Suprapubic skin (tissue), 4 donors: ENCODE data around the gene GABARAPL2. TPM values are rescaled to one million over a fixed set of nuclear protein-coding genes. Genes with fewer than 3 reads are reported as not detected.
"Not testable (repeated sequence)": the region's sequence is repeated elsewhere in the genome, so short reads cannot be mapped to it uniquely, and the experiment has no call there.

Source experiments
- DNase-seq, 2 donors: peaks; one replicate each; pipeline ENCODE4 v3.0.0-alpha.2; 2019; ENCODE audit warnings: low spot score in 2 of 2
- H3K27ac ChIP-seq: fragments of 200-600 bp; sonication (generic); one replicate; pipeline ENCODE4 v1.5.1; 2019
- H3K27me3 ChIP-seq: fragments of 200-600 bp; sonication (generic); one replicate; pipeline ENCODE4 v1.5.1; 2019
- H3K36me3 ChIP-seq: fragments of 200-600 bp; sonication (generic); one replicate; pipeline ENCODE4 v1.5.1; 2019
- H3K4me1 ChIP-seq: fragments of 200-600 bp; sonication (generic); one replicate; pipeline ENCODE4 v1.5.1; 2019
- H3K4me3 ChIP-seq: fragments of 200-600 bp; sonication (generic); one replicate; pipeline ENCODE4 v1.5.1; 2019; ENCODE audit warnings: mild to moderate bottlenecking
- H3K9me3 ChIP-seq: fragments of 200-600 bp; sonication (generic); one replicate; pipeline ENCODE4 v1.5.1; 2019
- EP300 ChIP-seq: sonication (generic); formaldehyde crosslinking; IDR thresholded peaks from one replicate; pipeline ENCODE4 v1.6.1; 2017; ENCODE audit warnings: antibody characterized with exemption
- POLR2A ChIP-seq, 2 donors: fragments of 450-650 bp; IDR thresholded peaks; one replicate each; pipeline ENCODE4 v1.6.1; 2017; ENCODE audit warnings: antibody characterized with exemption in 2 of 2, mild to moderate bottlenecking in 2 of 2, moderate library complexity in 2 of 2
- POLR2AphosphoS5 ChIP-seq, 3 donors: sonication (generic); formaldehyde crosslinking; IDR thresholded peaks; one replicate each; pipeline ENCODE4 v1.6.1; 2017; ENCODE audit warnings: antibody characterized with exemption in 3 of 3
- WGBS: methylation state at CpG from one replicate; pipeline ENCODE4 v1.1.5; 2018; 5-methylcytosine and 5-hydroxymethylcytosine counted together
- total RNA-seq, 4 donors: library from RNA; depleted of rRNA; stranded (reverse); fragments of >200 nt; gene quantifications; one replicate each; pipeline ENCODE4 v1.1.0, GENCODE V29; 2016
- TF ChIP-seq, protein P1 (sequence below), 2 donors: fragments of 200-600 bp in 1 of 2; fragments of 450-650 bp in 1 of 2; sonication (generic) in 1 of 2; IDR thresholded peaks; one replicate each; pipeline ENCODE4 v1.5.1; 2016 to 2019; ENCODE audit warnings: antibody characterized with exemption in 2 of 2, mild to moderate bottlenecking in 1 of 2, moderate library complexity in 1 of 2

Gene GABARAPL2
- total RNA-seq, 4 donors from 2014 or later: 76.2 to 135 (median 99.6) TPM

DNA sequence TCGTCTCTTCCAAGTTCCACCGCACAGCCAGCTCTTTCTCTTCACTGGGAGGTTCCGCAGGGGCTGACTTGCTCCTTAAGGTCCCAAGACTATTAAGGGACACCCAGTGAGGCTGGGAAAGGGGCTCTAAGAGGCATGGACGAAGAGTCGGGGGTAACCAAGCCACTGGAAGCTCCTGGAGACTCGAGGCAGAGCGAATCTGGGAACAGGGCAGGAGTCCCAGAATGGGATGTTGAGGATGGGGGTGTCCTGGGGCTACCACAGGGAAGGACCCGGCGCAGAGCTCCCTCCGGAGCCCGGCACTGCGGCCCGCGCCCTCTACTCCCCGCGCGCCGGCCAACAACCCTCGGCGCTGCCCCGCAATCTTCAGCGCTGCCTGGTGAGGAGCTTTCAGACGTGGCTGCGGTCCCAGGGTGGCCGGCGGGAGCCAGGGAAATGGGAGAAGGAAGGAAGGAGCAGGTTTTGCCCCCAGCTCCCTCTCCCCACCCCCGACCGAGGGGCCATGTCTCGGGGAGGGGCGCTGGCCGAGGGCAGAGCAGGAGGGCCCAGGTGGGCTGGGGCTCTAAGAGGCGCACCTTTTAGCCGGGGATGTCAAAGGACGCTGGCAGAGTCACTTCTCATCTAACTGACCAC, 30.9 kb upstream of the GABARAPL2 start:
- 68% methylated on average over 30 of the region's 34 CpGs for WGBS
- Histone ChIP-seq H3K27me3 (no peaks in the 10 kb centered on the region), H3K9me3 (no peaks in the 10 kb centered on the region), H3K36me3 (no peaks in the 10 kb centered on the region), H3K27ac (no peak overlapping the region), H3K4me3 (no peak overlapping the region), H3K4me1 (no peaks in the 10 kb centered on the region)
- DNase-seq: no peak
- TF ChIP-seq POLR2AphosphoS5 (IDR thresholded peaks at IDR 0.05): no peak
- no peak for TF ChIP-seq EP300
- TF ChIP-seq, protein P1, sequence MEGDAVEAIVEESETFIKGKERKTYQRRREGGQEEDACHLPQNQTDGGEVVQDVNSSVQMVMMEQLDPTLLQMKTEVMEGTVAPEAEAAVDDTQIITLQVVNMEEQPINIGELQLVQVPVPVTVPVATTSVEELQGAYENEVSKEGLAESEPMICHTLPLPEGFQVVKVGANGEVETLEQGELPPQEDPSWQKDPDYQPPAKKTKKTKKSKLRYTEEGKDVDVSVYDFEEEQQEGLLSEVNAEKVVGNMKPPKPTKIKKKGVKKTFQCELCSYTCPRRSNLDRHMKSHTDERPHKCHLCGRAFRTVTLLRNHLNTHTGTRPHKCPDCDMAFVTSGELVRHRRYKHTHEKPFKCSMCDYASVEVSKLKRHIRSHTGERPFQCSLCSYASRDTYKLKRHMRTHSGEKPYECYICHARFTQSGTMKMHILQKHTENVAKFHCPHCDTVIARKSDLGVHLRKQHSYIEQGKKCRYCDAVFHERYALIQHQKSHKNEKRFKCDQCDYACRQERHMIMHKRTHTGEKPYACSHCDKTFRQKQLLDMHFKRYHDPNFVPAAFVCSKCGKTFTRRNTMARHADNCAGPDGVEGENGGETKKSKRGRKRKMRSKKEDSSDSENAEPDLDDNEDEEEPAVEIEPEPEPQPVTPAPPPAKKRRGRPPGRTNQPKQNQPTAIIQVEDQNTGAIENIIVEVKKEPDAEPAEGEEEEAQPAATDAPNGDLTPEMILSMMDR (IDR thresholded peaks at IDR 0.05): no peak
- no peak for TF ChIP-seq POLR2A (IDR thresholded peaks at IDR 0.05)

DNA sequence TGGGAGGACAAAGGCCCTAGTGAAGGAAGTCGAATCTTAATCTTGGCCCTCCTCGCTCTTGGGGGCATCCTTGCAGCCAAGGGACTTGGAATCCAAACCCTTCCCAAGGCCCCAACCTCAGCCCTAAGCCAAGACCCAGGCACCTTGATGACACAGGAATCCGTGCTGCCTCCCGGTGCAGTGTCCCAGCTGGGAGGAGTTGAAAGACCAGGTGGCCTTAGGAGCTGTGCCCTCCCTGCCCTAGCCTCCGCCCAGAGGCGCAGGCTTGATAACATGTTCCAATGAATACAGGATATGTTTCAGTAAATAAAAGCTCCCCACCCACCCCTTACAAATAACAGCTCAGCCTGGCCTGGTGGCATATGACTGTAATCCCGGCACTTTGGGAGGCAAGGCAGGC, 30.3 kb upstream of the GABARAPL2 start, which contains the start of gene CHST5:
CHST5 (minus strand) TSS at position 208 of the 400 bp plus-strand sequence. CDS start 5,724 bp downstream, outside the sequence.
- no peaks in the 10 kb centered on the region for H3K9me3 ChIP-seq
- H3K27ac ChIP-seq: no peak within 1 kb of the TSS
- H3K27me3 ChIP-seq: no peaks in the 10 kb centered on the region
- H3K36me3 ChIP-seq: no peaks in the 10 kb centered on the region
- 91% methylated on average over 4 of the region's 7 CpGs for WGBS
- H3K4me1 ChIP-seq: no peaks in the 10 kb centered on the region
- no peak for DNase-seq
- no peak for TF ChIP-seq POLR2A (IDR thresholded peaks at IDR 0.05)
- no peak for TF ChIP-seq POLR2AphosphoS5 (IDR thresholded peaks at IDR 0.05)
- no peak within 1 kb of the TSS for H3K4me3 ChIP-seq

GRCh38 chr16:75537776-75538175, 28.4 kb upstream of the GABARAPL2 start:
- Histone ChIP-seq H3K9me3 (no peaks in the 10 kb centered on the region), H3K4me3 (no peak overlapping the region), H3K27me3 (no peaks in the 10 kb centered on the region), H3K27ac (no peak overlapping the region), H3K4me1 (no peaks in the 10 kb centered on the region), H3K36me3 (peaks cover 4% of the 10 kb centered on the region)
- no peak for DNase-seq
- WGBS: 94% methylated on average over 4 of the region's 4 CpGs
- TF ChIP-seq, protein P1 (IDR thresholded peaks at IDR 0.05): no peak
- TF ChIP-seq EP300 (no peak), POLR2A (IDR thresholded peaks at IDR 0.05) (no peak), POLR2AphosphoS5 (IDR thresholded peaks at IDR 0.05) (no peak)

DNA sequence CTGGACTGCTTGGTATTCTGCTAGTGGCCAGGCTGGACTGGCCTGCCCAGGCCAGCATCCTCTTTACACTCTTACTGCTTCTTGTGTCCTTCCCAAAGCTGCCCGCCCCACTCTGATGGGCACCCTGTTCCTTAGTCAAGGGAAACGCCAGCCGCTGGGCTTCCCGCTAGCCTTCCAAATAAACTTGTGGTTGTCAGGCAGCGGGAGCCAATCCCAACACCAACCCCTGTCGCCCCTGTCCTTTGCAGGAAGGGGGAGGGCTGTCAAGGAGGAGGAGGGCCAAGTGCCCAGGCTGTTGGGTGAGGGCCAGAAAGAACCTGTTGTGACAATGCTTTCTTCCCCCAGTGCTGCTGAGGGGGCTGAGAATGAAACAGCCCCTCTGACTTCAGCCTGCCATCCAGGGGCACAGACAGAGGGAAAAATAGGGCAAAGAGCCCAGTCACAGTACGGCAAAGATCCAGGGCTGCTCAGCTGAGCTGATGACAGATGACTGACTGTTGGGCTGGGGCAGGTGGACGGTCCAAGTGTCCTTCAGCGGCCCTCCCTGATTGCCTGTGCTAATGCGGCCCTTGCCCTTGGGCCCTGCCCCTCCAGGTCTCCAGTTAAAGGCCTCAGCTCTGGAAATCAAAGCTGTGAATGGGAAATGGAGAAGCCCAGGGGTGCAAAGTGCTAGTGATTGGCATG, 27.2 kb upstream of the GABARAPL2 start:
- 84% methylated on average over 7 of the region's 10 CpGs for WGBS
- H3K4me1 ChIP-seq, DNase-seq: not testable (repeated sequence)

DNA sequence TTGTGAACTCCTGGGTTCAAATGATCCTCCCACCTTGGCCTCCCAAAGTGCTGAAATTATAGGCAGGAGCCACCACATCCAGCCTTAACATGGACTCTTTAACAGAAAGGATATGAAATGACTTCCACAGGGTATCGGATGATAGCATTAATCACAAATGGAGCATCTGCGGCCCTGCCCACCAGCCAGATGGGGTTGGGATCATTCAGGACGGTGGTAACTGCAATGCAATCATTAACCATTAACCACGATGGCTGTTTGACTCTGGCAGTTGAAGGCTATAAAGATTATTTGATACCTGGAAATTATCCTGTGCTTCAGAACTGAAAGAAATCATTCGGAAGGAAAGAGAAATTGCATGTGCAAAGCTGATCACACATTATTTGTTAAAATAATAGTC, 24.9 kb upstream of the GABARAPL2 start:
- no peaks in the 10 kb centered on the region for H3K9me3 ChIP-seq
- 91% methylated on average over 5 of the region's 5 CpGs for WGBS
- TF ChIP-seq EP300 (no peak), POLR2AphosphoS5 (IDR thresholded peaks at IDR 0.05) (no peak), POLR2A (IDR thresholded peaks at IDR 0.05) (no peak)
- TF ChIP-seq, protein P1 (IDR thresholded peaks at IDR 0.05): no peak
- H3K27ac ChIP-seq: no peak overlapping the region
- H3K4me3 ChIP-seq: no peak overlapping the region
- no peaks in the 10 kb centered on the region for H3K27me3 ChIP-seq
- H3K4me1 ChIP-seq: no peaks in the 10 kb centered on the region
- DNase-seq: no peak
- peaks cover 8% of the 10 kb centered on the region for H3K36me3 ChIP-seq

More for the DNA sequence above, 27.2 kb upstream of the GABARAPL2 start:
- H3K27me3 ChIP-seq, H3K27ac ChIP-seq, H3K36me3 ChIP-seq, H3K9me3 ChIP-seq, H3K4me3 ChIP-seq: not testable (repeated sequence)

DNA sequence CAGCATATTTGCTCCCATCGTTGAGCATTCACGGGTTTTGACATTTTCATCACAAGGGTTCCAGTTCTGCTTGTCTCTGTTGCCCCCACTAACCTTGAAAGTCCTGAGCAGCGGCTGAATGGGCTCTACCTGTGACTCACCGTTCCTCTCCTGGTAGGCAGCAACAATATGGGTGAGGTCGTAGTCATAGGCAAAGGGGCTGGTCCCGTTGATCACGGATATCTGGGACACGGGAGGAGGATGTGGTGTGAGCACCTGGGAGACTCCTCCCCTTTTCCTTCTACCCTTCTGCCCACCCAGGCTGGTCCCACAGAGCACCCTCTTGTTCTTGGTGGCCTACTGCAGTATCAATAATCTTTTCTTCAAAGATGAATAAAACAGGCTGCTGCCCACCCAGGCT, 23.7 kb upstream of the GABARAPL2 start:
- H3K9me3 ChIP-seq, DNase-seq, H3K27me3 ChIP-seq, H3K36me3 ChIP-seq, H3K4me3 ChIP-seq, H3K4me1 ChIP-seq, H3K27ac ChIP-seq: not testable (repeated sequence)
- 96% methylated on average over 8 of the region's 8 CpGs for WGBS

DNA sequence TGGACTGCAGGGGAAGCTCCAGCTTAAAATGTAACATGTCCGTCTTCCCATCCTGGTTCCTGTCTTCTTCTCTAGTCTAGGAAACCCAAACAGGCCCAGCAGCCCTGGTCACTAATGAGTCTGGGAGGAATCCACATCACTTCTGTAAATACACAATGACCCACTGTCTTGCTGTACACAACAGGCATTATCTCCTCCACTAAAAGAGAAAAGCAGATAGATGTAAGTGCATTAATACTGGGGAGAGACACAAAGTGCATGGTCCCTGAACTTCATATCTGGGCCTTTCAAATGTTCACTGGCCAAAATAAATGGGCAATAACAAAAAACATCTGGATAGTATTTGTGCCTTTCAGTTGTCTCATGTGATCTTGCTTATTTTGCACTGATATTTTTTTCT, 20.3 kb upstream of the GABARAPL2 start:
- H3K36me3 ChIP-seq, H3K9me3 ChIP-seq, H3K4me1 ChIP-seq, H3K27ac ChIP-seq, H3K4me3 ChIP-seq, H3K27me3 ChIP-seq, DNase-seq: not testable (repeated sequence)
- WGBS: 100% methylated on average over 1 of the region's 1 CpG
